GM12878 (cell line): ENCODE measurements around the gene DCLRE1B. TPM values are rescaled to one million over a fixed set of nuclear protein-coding genes. Genes with fewer than 3 reads are reported as not detected.

Source experiments
- ATAC-seq: fragments of 200-7000 bp; cut with Tn5 transposase; 3 replicates; pipeline ENCODE4 v1.9.1; 2020; ENCODE audit warnings: mild to moderate bottlenecking, moderate library complexity
- BruUV-seq: library from RNA; stranded (reverse); fragments of 400-500 nt; replicated peaks from 2 replicates; lab custom pipeline; 2021; lab: Mats Ljungman, UMichigan
- CTCF ChIA-PET: fragments of 300-600 bp; sonication (Branson Sonifier 250); formaldehyde crosslinking; extraction: SDS; loops from one replicate; lab custom pipeline; 2021; ENCODE audit warnings: inconsistent platforms; lab: Yijun Ruan, JAX
- POLR2A ChIA-PET: fragments of 350-600 bp; formaldehyde crosslinking; extraction: SDS; loops from one replicate; lab custom pipeline; 2021; ENCODE audit warnings: inconsistent platforms; lab: Charles Lee
- RAD21 ChIA-PET: fragments of 300-600 bp; sonication (Branson Sonifier 250); formaldehyde crosslinking; loops from one replicate; lab custom pipeline; 2023; ENCODE audit warnings: antibody characterized with exemption; ENCODE audit not compliant: unreplicated experiment; lab: Charles Lee
- SMC1A ChIA-PET: fragments of 300-600 bp; sonication (Branson Sonifier 250); formaldehyde crosslinking; loops from one replicate; lab custom pipeline; 2023; ENCODE audit not compliant: unreplicated experiment, uncharacterized antibody; lab: Charles Lee
- DNase-seq: peaks from one replicate; pipeline ENCODE4 v3.0.0-alpha.2; 2011; ENCODE audit warnings: low read depth, low spot score
- FAIRE-seq: peaks from 3 replicates; lab custom pipeline; 2011; peaks lifted over from hg19 to GRCh38; lab: Jason Lieb, UNC
- H2AFZ ChIP-seq: 2 replicates; pipeline ENCODE4 v1.6.0; 2011; ENCODE audit warnings: low read depth, low read length, control low read depth; ENCODE audit not compliant: control insufficient read depth
- H3K27ac ChIP-seq: 2 replicates; pipeline ENCODE4 v1.5.1; 2011; ENCODE audit warnings: control low read depth; ENCODE audit not compliant: control insufficient read depth, insufficient read depth
- H3K27me3 ChIP-seq, 2 experiments: replicated peaks in 1 of 2; 2 replicates each; pipeline versions ENCODE4 v1.6.0 to v1.6.1; 2011; ENCODE audit warnings: low read length in 1 of 2; ENCODE audit not compliant: control insufficient read depth in 2 of 2, insufficient read depth in 2 of 2
- H3K36me3 ChIP-seq, 2 experiments: 2 replicates each; pipeline ENCODE4 v1.5.1; 2011; ENCODE audit warnings: low read length in 1 of 2; ENCODE audit not compliant: control insufficient read depth in 2 of 2, insufficient read depth in 2 of 2
- H3K4me1 ChIP-seq: 2 replicates; pipeline ENCODE4 v1.6.1; 2011; ENCODE audit warnings: mild to moderate bottlenecking, low read length, moderate library complexity, mixed read lengths; ENCODE audit not compliant: control insufficient read depth, insufficient read depth
- H3K4me2 ChIP-seq: 2 replicates; pipeline ENCODE4 v1.6.0; 2011; ENCODE audit warnings: control low read depth; ENCODE audit not compliant: control insufficient read depth, insufficient read depth
- H3K4me3 ChIP-seq: fragments of 200-600 bp; sonication (generic); 2 replicates; pipeline ENCODE4 v1.5.1; 2016
- H3K79me2 ChIP-seq: 2 replicates; pipeline ENCODE4 v1.6.0; 2011; ENCODE audit warnings: low read length; ENCODE audit not compliant: control insufficient read depth, insufficient read depth
- H3K9ac ChIP-seq: 2 replicates; pipeline ENCODE4 v1.8.0; 2011; ENCODE audit warnings: low read length, control low read depth, mixed read lengths; ENCODE audit not compliant: control insufficient read depth, insufficient read depth
- H3K9me3 ChIP-seq: replicated peaks from 3 replicates; pipeline ENCODE4 v1.5.1; 2011; ENCODE audit warnings: mild to moderate bottlenecking, low read length; ENCODE audit not compliant: control insufficient read depth, insufficient read depth
- H4K20me1 ChIP-seq: 2 replicates; pipeline ENCODE4 v1.6.0; 2011; ENCODE audit not compliant: control insufficient read depth, insufficient read depth
- BCL11A ChIP-seq: IDR thresholded peaks from 2 replicates; pipeline ENCODE4 v1.6.1; 2011; ENCODE audit warnings: low read depth, low read length
- CBX3 ChIP-seq: fragments of 200-600 bp; sonication (generic); IDR thresholded peaks from 2 replicates; pipeline ENCODE4 v1.6.1; 2016; ENCODE audit warnings: low read depth, borderline replicate concordance
- EP300 ChIP-seq, 2 experiments: fragments of 150-350 bp in 1 of 2; IDR thresholded peaks; 2 replicates each; pipeline ENCODE4 v1.6.1; 2011 to 2012; ENCODE audit warnings: low read depth in 2 of 2, low read length in 2 of 2, borderline replicate concordance in 1 of 2, improper control_type of control experiment in 1 of 2, inconsistent platforms in 1 of 2; ENCODE audit not compliant: control insufficient read depth in 1 of 2
- MYB ChIP-seq: fragments of 150-350 bp; IDR thresholded peaks from 2 replicates; pipeline ENCODE4 v1.6.1; 2014; ENCODE audit warnings: mild to moderate bottlenecking, low read depth, low read length, borderline replicate concordance
- NFYB ChIP-seq: IDR thresholded peaks from 2 replicates; pipeline ENCODE4 v1.6.1; 2011; ENCODE audit warnings: low read depth, mild to moderate bottlenecking, low read length, improper control_type of control experiment, moderate library complexity; ENCODE audit not compliant: insufficient read depth
- PAX8 ChIP-seq: fragments of 450-650 bp; IDR thresholded peaks from 2 replicates; pipeline ENCODE4 v1.6.1; 2017; ENCODE audit warnings: mild to moderate bottlenecking, moderate library complexity
- PKNOX1 ChIP-seq: fragments of 450-650 bp; IDR thresholded peaks from 2 replicates; pipeline ENCODE4 v1.6.1; 2016; ENCODE audit warnings: mild to moderate bottlenecking
- SMC3 ChIP-seq: IDR thresholded peaks from 2 replicates; pipeline ENCODE4 v1.6.1; 2011; ENCODE audit warnings: low read length, improper control_type of control experiment, borderline replicate concordance
- WGBS: methylation state at CpG from one replicate; pipeline ENCODE4 v1.1.6; 2016; ENCODE audit warnings: low lambda C conversion rate; ENCODE audit not compliant: insufficient replicate concordance, insufficient coverage; ENCODE audit errors: missing lambda C conversion rate; 5-methylcytosine and 5-hydroxymethylcytosine counted together
- in situ Hi-C: fragments of 300-500 bp; cut with MboI; formaldehyde crosslinking; loops from 9 replicates; pipeline ENCODE4 v1.14.3; 2018; ENCODE audit warnings: mixed read lengths
- intact Hi-C: fragments of 100-400 bp; cut with micrococcal nuclease; formaldehyde crosslinking; loops from one replicate; pipeline ENCODE4 v1.14.2; 2022; ENCODE audit not compliant: unreplicated experiment
- polyA plus RNA-seq, 11 experiments: library from polyadenylated mRNA; depleted of rRNA in 4 of 11; unstranded in 6 of 11; stranded (reverse) in 5 of 11; fragments of >200 nt; fragmentation: Nextera tagmentation in 4 of 11; fragmentation: Illumina TruSeq in 1 of 11; extraction: Ambion mirVana in 4 of 11; extraction: Trizol in 1 of 11; gene quantifications; 1 replicate in 1 of 11; 2 replicates in 10 of 11; pipeline versions ENCODE4 v1.2.1 to v1.2.3, GENCODE V29; 2011 to 2016; ENCODE audit warnings: inconsistent platforms in 2 of 11, missing spikeins in 2 of 11, low read depth in 1 of 11
- total RNA-seq, 4 experiments: library from RNA; depleted of rRNA in 3 of 4; stranded (reverse); fragments of >200 nt in 3 of 4; fragmentation: Illumina TruSeq in 1 of 4; extraction: Trizol in 1 of 4; gene quantifications; 2 replicates each; pipeline versions ENCODE4 v1.2.1 to v1.2.3, GENCODE V29; 2013 to 2021

The DCLRE1B gene
- total and polyA plus RNA-seq, 10 of the 15 experiments (the other 5 are each of a cell fraction or from before 2014, with no cell fraction given) = 5.4 to 18.3 (median 13.4) TPM

GRCh38 chr1:113856401-113856790 is 48.7 kb upstream of the DCLRE1B start:
- no peak for FAIRE-seq
- H3K79me2 ChIP-seq = peaks cover 3% of the 10 kb centered on the region
- ChIA-PET CTCF (interaction anchor here (1.5 to 6.1 kb wide), 9 partner anchors 12 to 74 kb away, joined by 3 to 66 read pairs (median 33); partner anchors contain the start of genes AP4B1 and DCLRE1B), SMC1A (interaction anchor here (1.1 to 17.4 kb wide), 13 partner anchors 12 to 122 kb away, joined by 3 to 396 read pairs (median 5); partner anchors contain the start of genes AP4B1, BCL2L15, DCLRE1B and HIPK1), POLR2A (interaction anchor here (0.6 to 8.0 kb wide), 5 partner anchors 11 to 74 kb away, joined by 3 to 111 read pairs (median 3); partner anchors contain the start of genes AP4B1 and DCLRE1B), RAD21 (interaction anchor here (0.9 to 7.1 kb wide), 5 partner anchors 12 to 74 kb away, joined by 5 to 189 read pairs (median 102); partner anchors contain the start of genes AP4B1 and DCLRE1B)
- 97% methylated on average over 2 of the region's 2 CpGs for WGBS
- H3K36me3 ChIP-seq = peaks cover 0 to 22% of the 10 kb centered on the region in 2 experiments; a peak in 2 of 4 replicates
- no peak overlapping the region for H3K4me3 ChIP-seq
- no peak overlapping the region for H3K27ac ChIP-seq
- no peak overlapping the region for H3K4me2 ChIP-seq
- H4K20me1 ChIP-seq = no peaks in the 10 kb centered on the region
- peaks cover 35% of the 10 kb centered on the region for H3K4me1 ChIP-seq
- TF ChIP-seq MYB (no peak), PKNOX1 (no peak), CBX3 (no peak), BCL11A (no peak), NFYB (no peak), PAX8 (no peak), EP300 (IDR thresholded peaks at IDR 0.05; ENCODE audit: borderline replicate concordance in 1 of 2, control insufficient read depth in 1 of 2, low read depth in 2 of 2, low read length in 2 of 2) (no peak), SMC3 (no peak)
- intact Hi-C loops (loop anchor here (5.0 kb wide), 1 partner anchor 86 kb away; no protein-coding TSS in a partner anchor), in situ Hi-C loops (no loop called here)
- DNase-seq = no peak
- no peak overlapping the region for H2AFZ ChIP-seq
- H3K27me3 ChIP-seq = no peaks in the 10 kb centered on the region
- ATAC-seq = no peak
- no peak overlapping the region for H3K9ac ChIP-seq
- no peaks in the 10 kb centered on the region for H3K9me3 ChIP-seq
- BruUV-seq = no TSS peak
